GM21825 (cell line): ENCODE results near the gene TWF2.

Experiments
- ATAC-seq: cut with Tn5 transposase; IDR thresholded peaks from one replicate; pipeline ENCODE4 v1.9.1; 2021; ENCODE audit warnings: mild to moderate bottlenecking, moderate library complexity; ENCODE audit not compliant: unreplicated experiment

TWF2 gene

DNA sequence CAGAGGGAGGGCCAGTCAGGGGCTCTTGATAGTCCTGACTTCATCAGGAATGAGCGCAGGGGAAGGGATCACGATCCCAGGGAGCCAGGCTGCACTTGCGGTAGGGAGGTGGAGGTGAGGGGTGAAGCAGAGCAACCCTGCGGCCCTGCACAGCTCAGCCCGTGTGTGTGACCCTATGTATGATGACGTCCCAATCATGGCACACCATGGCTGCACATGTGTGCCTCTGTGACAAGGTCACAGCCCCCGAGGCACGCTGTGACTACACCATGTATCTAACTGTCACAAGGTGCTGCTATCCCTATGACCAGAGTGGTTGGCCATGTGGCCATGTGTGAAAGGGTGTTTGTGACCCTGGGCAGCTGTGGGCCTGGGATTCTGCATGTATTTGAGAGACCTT, 54.3 kb downstream of the TWF2 start:
- no peak for ATAC-seq

- no peak for ATAC-seq
These were observed 55.0 kb downstream of the TWF2 start for GRCh38 chr3:52183786-52184445.

GRCh38 chr3:52182691-52183090, 56.3 kb downstream of the TWF2 start:
- ATAC-seq = no peak

DNA sequence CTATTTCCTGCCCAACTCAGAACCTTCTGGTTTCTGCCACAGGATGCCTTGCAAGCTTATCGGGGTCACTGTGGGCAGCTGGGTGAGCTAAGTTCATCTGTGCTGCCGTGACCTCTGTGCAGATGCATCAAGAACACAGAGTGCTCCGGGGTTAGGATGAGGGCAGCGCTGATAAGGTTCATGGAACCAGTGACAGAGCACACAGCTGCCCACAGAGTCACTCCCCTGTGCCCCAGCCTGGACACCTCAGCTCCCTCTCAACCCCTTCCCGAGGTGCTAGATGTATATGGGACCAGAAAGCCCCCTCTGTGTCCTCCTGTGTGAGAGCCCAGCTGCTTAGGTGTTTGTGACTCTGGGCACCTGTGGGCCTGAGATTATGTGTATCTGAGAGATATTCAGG, 56.8 kb downstream of the TWF2 start:
- ATAC-seq = no peak

- ATAC-seq = no peak
These were observed 57.4 kb downstream of the TWF2 start for GRCh38 chr3:52181543-52181942.
